Measurements from ENCODE around the gene PDIA5.

Gene PDIA5

GRCh38 chr3:123072564-123072963 lies 5.7 kb downstream of the PDIA5 start:
- DNase-seq: no peak

GRCh38 chr3:123075359-123075758 lies 8.5 kb downstream of the PDIA5 start:
- DNase-seq: no peak

- DNase-seq: no peak
Observed at GRCh38 chr3:123076112-123076495, 9.3 kb downstream of the PDIA5 start.

- DNase-seq: no peak
Observed at GRCh38 chr3:123076496-123077418, 9.9 kb downstream of the PDIA5 start.

- no peak for DNase-seq
Observed at GRCh38 chr3:123078101-123078500, 11.3 kb downstream of the PDIA5 start.

- no peak for DNase-seq
Observed at GRCh38 chr3:123080864-123081562, 14.2 kb downstream of the PDIA5 start.

- no peak for DNase-seq
Observed at GRCh38 chr3:123081718-123082369, 15.0 kb downstream of the PDIA5 start.

GRCh38 chr3:123082370-123083065 lies 15.7 kb downstream of the PDIA5 start:
- no peak for DNase-seq

GRCh38 chr3:123083383-123084124 lies 16.7 kb downstream of the PDIA5 start:
- DNase-seq: no peak

GRCh38 chr3:123084192-123084591 lies 17.4 kb downstream of the PDIA5 start:
- DNase-seq: no peak

- peak; percentile 66 for DNase-seq
Observed at GRCh38 chr3:123084738-123085237, 18.0 kb downstream of the PDIA5 start.

GRCh38 chr3:123085293-123085931 lies 18.6 kb downstream of the PDIA5 start:
- DNase-seq: peak; percentile 68

GRCh38 chr3:123085932-123086627 lies 19.3 kb downstream of the PDIA5 start:
- DNase-seq: no peak

- DNase-seq: peak; percentile 65
Observed at GRCh38 chr3:123088387-123088786, 21.6 kb downstream of the PDIA5 start.

- DNase-seq: no peak
Observed at GRCh38 chr3:123089611-123090331, 22.9 kb downstream of the PDIA5 start.

- DNase-seq: no peak
Observed at GRCh38 chr3:123090728-123091531, 24.1 kb downstream of the PDIA5 start.

GRCh38 chr3:123092243-123092642 lies 25.4 kb downstream of the PDIA5 start:
- DNase-seq: no peak

- no peak for DNase-seq
Observed at GRCh38 chr3:123093696-123094095, 26.9 kb downstream of the PDIA5 start.
